GM23248 (cell line): ENCODE results near the gene ARFGAP1. TPM values are rescaled to one million over a fixed set of nuclear protein-coding genes. Genes with fewer than 3 reads are reported as not detected.

ENCODE experiments used
- DNase-seq: peaks from one replicate; pipeline ENCODE4 v3.0.0-alpha.2; 2015
- H2AFZ ChIP-seq: fragments of 200-600 bp; sonication (generic); 2 replicates; pipeline ENCODE4 v1.6.1; 2016; ENCODE audit warnings: antibody characterized with exemption
- H3F3A ChIP-seq: fragments of 200-600 bp; sonication (generic); 2 replicates; pipeline ENCODE4 v1.6.1; 2016; ENCODE audit warnings: mild to moderate bottlenecking, antibody characterized with exemption, mixed run types; ENCODE audit not compliant: insufficient read depth
- H3K27ac ChIP-seq: fragments of 200-600 bp; sonication (generic); 2 replicates; pipeline ENCODE4 v1.5.1; 2016; ENCODE audit warnings: mild to moderate bottlenecking
- H3K27me3 ChIP-seq: fragments of 200-600 bp; sonication (generic); replicated peaks from 2 replicates; pipeline ENCODE4 v1.6.1; 2016; ENCODE audit warnings: mild to moderate bottlenecking; ENCODE audit not compliant: insufficient read depth
- H3K36me3 ChIP-seq: fragments of 200-600 bp; sonication (generic); 2 replicates; pipeline ENCODE4 v1.6.1; 2016; ENCODE audit warnings: low read depth, mild to moderate bottlenecking
- H3K4me1 ChIP-seq: fragments of 200-600 bp; sonication (generic); 2 replicates; pipeline ENCODE4 v1.6.1; 2016; ENCODE audit warnings: mild to moderate bottlenecking; ENCODE audit not compliant: insufficient read depth
- H3K4me2 ChIP-seq: fragments of 200-600 bp; sonication (generic); one replicate; pipeline ENCODE4 v1.6.1; 2016; ENCODE audit warnings: mild to moderate bottlenecking; ENCODE audit not compliant: unreplicated experiment
- H3K4me3 ChIP-seq: fragments of 200-600 bp; sonication (generic); 2 replicates; pipeline ENCODE4 v1.5.1; 2016; ENCODE audit warnings: mild to moderate bottlenecking
- H3K79me2 ChIP-seq: fragments of 200-600 bp; sonication (generic); 2 replicates; pipeline ENCODE4 v1.6.1; 2016; ENCODE audit warnings: mild to moderate bottlenecking; ENCODE audit not compliant: insufficient read depth
- H3K9ac ChIP-seq: fragments of 200-600 bp; sonication (generic); 2 replicates; pipeline ENCODE4 v1.6.1; 2016; ENCODE audit warnings: mild to moderate bottlenecking
- H3K9me2 ChIP-seq: fragments of 200-600 bp; sonication (generic); 2 replicates; pipeline ENCODE4 v1.6.1; 2016; ENCODE audit warnings: mixed run types, mild to moderate bottlenecking, moderate library complexity; ENCODE audit not compliant: insufficient read depth
- H3K9me3 ChIP-seq: fragments of 200-600 bp; sonication (generic); one replicate; pipeline ENCODE4 v1.6.1; 2017; ENCODE audit warnings: low read depth
- H4K20me1 ChIP-seq: fragments of 200-600 bp; sonication (generic); 2 replicates; pipeline ENCODE4 v1.6.0; 2016; ENCODE audit not compliant: insufficient read depth
- EZH2 ChIP-seq: fragments of 200-600 bp; sonication (generic); IDR thresholded peaks from 2 replicates; pipeline ENCODE4 v1.6.1; 2018; ENCODE audit warnings: antibody characterized with exemption, mild to moderate bottlenecking; ENCODE audit not compliant: insufficient read depth, poor library complexity, severe bottlenecking
- EZH2phosphoT487 ChIP-seq: fragments of 200-600 bp; sonication (generic); IDR thresholded peaks from 2 replicates; pipeline ENCODE4 v1.6.1; 2018; ENCODE audit warnings: antibody characterized with exemption, moderate library complexity, mild to moderate bottlenecking, low read depth; ENCODE audit not compliant: insufficient read depth
- WGBS, 2 experiments: methylation state at CpG; one replicate each; pipeline ENCODE4 v1.1.6; 2015 to 2017; ENCODE audit warnings: low lambda C conversion rate in 2 of 2, low coverage in 1 of 2; ENCODE audit errors: missing lambda C conversion rate in 2 of 2; 5-methylcytosine and 5-hydroxymethylcytosine counted together
- in situ Hi-C: fragments of 300-500 bp; cut with MboI; formaldehyde crosslinking; loops from 2 replicates; pipeline ENCODE4 v1.15.0; 2020
- polyA plus RNA-seq: library from polyadenylated mRNA; unstranded; fragments of >200 nt; fragmentation: Nextera tagmentation; extraction: Ambion mirVana; gene quantifications from 2 replicates; pipeline ENCODE4 v1.2.1, GENCODE V29; 2016
- total RNA-seq: library from RNA; depleted of rRNA; stranded (reverse); fragments of >200 nt; shearing (Covaris generic); gene quantifications from 2 replicates; pipeline ENCODE4 v1.2.3, GENCODE V29; 2014

The ARFGAP1 gene
- total and polyA plus RNA-seq, 2 experiments from 2014 or later = 69.0 to 88.5 TPM

DNA sequence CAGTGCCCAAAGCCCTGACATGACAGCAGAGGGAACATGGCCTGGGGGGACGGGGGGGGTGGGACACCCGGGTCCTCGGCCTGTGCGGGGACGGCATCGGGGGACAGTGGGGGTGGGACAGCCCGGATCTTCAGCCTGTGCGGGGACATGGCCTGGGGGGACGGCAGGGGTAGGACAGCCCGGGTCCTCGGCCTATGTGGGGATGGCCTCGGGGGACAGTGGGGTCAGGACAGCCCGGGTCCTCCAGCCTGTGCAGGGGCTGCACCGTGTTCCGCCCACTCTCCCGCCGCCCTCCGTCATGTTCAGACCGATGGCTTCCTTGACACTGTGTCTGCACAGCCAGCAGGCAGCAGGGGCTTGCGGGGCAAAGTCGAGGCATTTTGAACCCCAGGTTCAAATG, 29.9 kb upstream of the ARFGAP1 start:
- Histone ChIP-seq H3K9me2 (no peaks in the 10 kb centered on the region), H3K4me1 (no peaks in the 10 kb centered on the region), H3K36me3 (no peaks in the 10 kb centered on the region), H3F3A (no peaks in the 10 kb centered on the region), H3K4me2 (no peak overlapping the region), H3K27ac (no peak overlapping the region), H3K4me3 (no peak overlapping the region), H4K20me1 (no peaks in the 10 kb centered on the region), H3K9me3 (no peaks in the 10 kb centered on the region), H3K9ac (no peak overlapping the region), H3K27me3 (peaks cover under 1% of the 10 kb centered on the region; the same call in 1 of the 2 replicates), H2AFZ (no peak overlapping the region), H3K79me2 (no peaks in the 10 kb centered on the region)
- DNase-seq = no peak
- 10 to 66% methylated on average over 2 to 21 of the region's 21 CpGs for WGBS, 2 experiments
- in situ Hi-C loops = no loop called here
- TF ChIP-seq EZH2 (no peak), EZH2phosphoT487 (no peak)

DNA sequence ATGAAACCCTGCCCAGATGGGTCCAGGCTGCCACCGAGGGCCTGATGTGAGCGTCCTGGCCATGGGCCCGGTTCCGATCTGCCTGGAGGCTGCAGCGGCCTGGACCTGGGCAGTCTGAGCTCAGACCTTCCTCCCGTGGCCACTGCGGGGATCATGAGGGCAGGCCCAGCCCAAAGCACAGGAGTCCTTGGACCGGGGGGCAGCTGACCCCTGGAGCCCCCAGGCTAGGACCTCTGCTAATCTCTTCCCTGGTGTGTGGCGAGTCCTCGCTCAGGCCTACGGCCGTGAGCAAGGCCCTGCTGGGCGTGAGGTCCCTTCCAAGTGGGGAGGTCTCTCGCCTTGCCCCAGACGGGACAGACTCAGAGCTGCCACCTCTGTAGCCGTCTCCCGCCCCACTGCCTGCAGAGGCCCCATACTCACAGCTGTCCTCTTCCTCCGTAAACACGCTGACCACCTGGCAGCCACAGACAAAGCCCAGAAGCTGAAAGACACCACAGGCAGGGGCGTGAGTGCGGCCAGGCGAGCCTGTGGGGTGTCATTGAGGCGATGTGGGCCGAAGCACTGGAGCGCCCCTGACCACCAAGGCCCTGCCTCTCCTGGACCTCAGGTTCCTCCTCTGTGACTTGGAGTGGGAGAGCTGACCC, 28.9 kb upstream of the ARFGAP1 start:
- DNase-seq = no peak
- no peak overlapping the region for H3K4me2 ChIP-seq
- H3K27ac ChIP-seq = no peak overlapping the region
- 77 to 80% methylated on average over 19 to 25 of the region's 25 CpGs for WGBS, 2 experiments
- TF ChIP-seq EZH2 (no peak), EZH2phosphoT487 (no peak)
- no peak overlapping the region for H3K9ac ChIP-seq
- H3K36me3 ChIP-seq = no peaks in the 10 kb centered on the region
- in situ Hi-C loops = no loop called here
- no peaks in the 10 kb centered on the region for H3F3A ChIP-seq
- H3K9me3 ChIP-seq = no peaks in the 10 kb centered on the region
- no peaks in the 10 kb centered on the region for H3K9me2 ChIP-seq
- H3K4me1 ChIP-seq = no peaks in the 10 kb centered on the region
- H3K27me3 ChIP-seq = peaks cover 10% of the 10 kb centered on the region; the same call in 1 of the 2 replicates
- no peaks in the 10 kb centered on the region for H4K20me1 ChIP-seq
- H3K4me3 ChIP-seq = no peak overlapping the region
- no peaks in the 10 kb centered on the region for H3K79me2 ChIP-seq
- no peak overlapping the region for H2AFZ ChIP-seq

DNA sequence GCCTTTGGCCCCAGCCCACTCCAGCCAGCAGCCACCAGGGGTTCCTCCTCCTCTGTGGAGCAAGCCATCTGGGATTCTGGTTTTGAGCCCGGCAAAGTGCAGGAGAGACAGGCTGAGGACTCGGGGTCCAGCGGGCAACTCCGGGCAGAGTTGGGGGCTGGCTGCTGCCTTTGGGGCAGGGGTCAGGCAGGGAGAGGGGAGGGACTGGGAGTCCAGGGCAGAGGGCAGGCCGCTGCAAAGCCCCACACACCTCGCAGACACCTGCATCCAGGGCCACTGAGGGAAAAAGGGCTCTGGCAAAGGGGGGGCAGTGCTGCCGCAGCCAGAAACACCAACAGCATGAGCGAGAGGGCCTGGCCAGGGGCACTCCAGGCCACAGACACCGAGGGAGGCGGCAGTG, 28.1 kb upstream of the ARFGAP1 start:
- in situ Hi-C loops = no loop called here
- Histone ChIP-seq H3K4me2 (no peak overlapping the region), H3K36me3 (no peaks in the 10 kb centered on the region), H3K9me3 (no peaks in the 10 kb centered on the region), H3K27me3 (peaks cover 10% of the 10 kb centered on the region; the same call in 1 of the 2 replicates), H2AFZ (no peak overlapping the region), H3K9me2 (no peaks in the 10 kb centered on the region), H4K20me1 (no peaks in the 10 kb centered on the region), H3K9ac (no peak overlapping the region), H3K27ac (no peak overlapping the region), H3K4me1 (no peaks in the 10 kb centered on the region), H3F3A (no peaks in the 10 kb centered on the region), H3K79me2 (no peaks in the 10 kb centered on the region), H3K4me3 (no peak overlapping the region)
- TF ChIP-seq EZH2phosphoT487 = no peak
- WGBS, 2 experiments = 68 to 81% methylated on average over 10 of the region's 10 CpGs
- DNase-seq = no peak

DNA sequence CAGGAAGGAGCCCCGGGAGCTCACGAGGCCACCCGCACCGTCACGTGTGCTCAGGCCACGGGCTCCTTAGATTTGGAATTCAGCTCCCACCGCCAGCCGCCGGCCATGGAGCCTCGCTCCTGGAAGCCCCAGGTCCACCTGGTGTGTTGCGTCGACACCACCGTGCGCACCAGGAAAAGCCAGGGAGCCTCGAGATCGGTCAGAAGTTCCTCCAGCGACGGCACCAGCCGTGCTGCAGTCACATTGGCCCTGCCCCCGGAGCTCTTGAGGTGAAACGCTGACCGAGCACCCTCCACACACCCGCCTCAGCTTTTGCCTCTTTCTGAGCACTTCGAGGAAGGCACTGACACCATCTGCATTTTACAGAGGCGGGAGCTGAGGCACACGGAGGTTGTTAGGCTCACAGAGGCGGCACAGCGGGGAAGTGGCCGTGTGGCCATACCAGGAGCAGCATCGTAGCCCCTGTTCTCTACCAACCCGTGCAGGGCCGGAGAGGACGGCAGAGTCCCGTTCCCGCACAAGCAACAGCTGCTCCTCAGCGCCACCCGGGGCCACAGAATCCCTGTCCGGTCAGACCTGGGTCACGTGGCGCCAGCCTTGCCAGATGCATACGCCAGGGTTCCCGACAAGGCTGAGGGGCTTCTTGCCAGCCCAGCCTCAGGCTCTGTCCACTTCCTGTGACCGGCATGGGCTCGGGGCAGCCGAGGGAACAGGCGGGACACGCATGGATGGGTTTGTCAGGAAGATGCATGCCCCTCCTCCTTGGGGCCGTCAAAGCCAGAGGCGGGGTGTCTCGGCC, 25.9 kb upstream of the ARFGAP1 start:
- Histone ChIP-seq H3K9ac (no peak overlapping the region), H3K27me3 (peaks cover 10% of the 10 kb centered on the region), H3K27ac (no peak overlapping the region), H3F3A (no peaks in the 10 kb centered on the region), H3K9me3 (no peaks in the 10 kb centered on the region), H3K36me3 (no peaks in the 10 kb centered on the region), H2AFZ (no peak overlapping the region), H3K4me3 (no peak overlapping the region), H3K4me2 (no peak overlapping the region), H3K4me1 (no peaks in the 10 kb centered on the region), H4K20me1 (no peaks in the 10 kb centered on the region), H3K9me2 (no peaks in the 10 kb centered on the region), H3K79me2 (no peaks in the 10 kb centered on the region)
- in situ Hi-C loops = no loop called here
- DNase-seq = peak; percentile 28
- WGBS, 2 experiments = 48 to 51% methylated on average over 44 to 50 of the region's 50 CpGs
- TF ChIP-seq EZH2phosphoT487 (no peak), EZH2 (no peak)
